ENCODE results near the gene TMEM116. TPM values are rescaled to one million over a fixed set of nuclear protein-coding genes. Genes with fewer than 3 reads are reported as not detected.
"Not testable (repeated sequence)": the region's sequence is repeated elsewhere in the genome, so short reads cannot be mapped to it uniquely, and the experiment has no call there.

TMEM116 gene
- total RNA-seq, 4 donors from 2014 or later = 17.6 to 35.9 (median 25.2) TPM

GRCh38 chr12:111976291-111976690, 36.7 kb downstream of the TMEM116 start:
- H3K36me3 ChIP-seq = peaks cover 0 to 7% (median 0%) of the 10 kb centered on the region in 4 donors
- no peak overlapping the region for H3K27ac ChIP-seq
- DNase-seq = no peak
- 86 to 90% methylated on average over 5 to 6 of the region's 6 CpGs for WGBS, 2 donors (ENCODE audit: low coverage in 1 of 2)
- H3K4me1 ChIP-seq = no peaks in the 10 kb centered on the region
- in situ Hi-C loops (cut with MboI; ENCODE audit: low pct_ligation_motif_present in 1 of 4, low pct_unique_long_range_greater_than_20kb in 1 of 4, low sequenced_read_pairs in 3 of 4) = no loop called here
- no peak overlapping the region for H3K4me3 ChIP-seq
- H3K27me3 ChIP-seq = no peaks in the 10 kb centered on the region
- no peak for TF ChIP-seq POLR2AphosphoS5 (IDR thresholded peaks at IDR 0.05)
- TF ChIP-seq CTCF (IDR thresholded peaks at IDR 0.05) = no peak
- TF ChIP-seq POLR2A (IDR thresholded peaks at IDR 0.05) = no peak
- no peak for TF ChIP-seq EP300 (IDR thresholded peaks at IDR 0.05; ENCODE audit: low read depth)
- H3K9me3 ChIP-seq = peaks cover 0 to 8% of the 10 kb centered on the region in 2 donors
- intact Hi-C loops (cut with DNase I; ENCODE audit: low total_unique reads) = no loop called here

- TF ChIP-seq POLR2A (IDR thresholded peaks at IDR 0.05) (no peak), CTCF (IDR thresholded peaks at IDR 0.05) (no peak), POLR2AphosphoS5 (IDR thresholded peaks at IDR 0.05) (no peak), EP300 (IDR thresholded peaks at IDR 0.05; ENCODE audit: low read depth) (no peak)
- Histone ChIP-seq H3K36me3 (peaks cover 0 to 17% (median 0%) of the 10 kb centered on the region in 4 donors), H3K27ac (no peak overlapping the region), H3K4me1 (no peaks in the 10 kb centered on the region), H3K4me3 (no peak overlapping the region), H3K9me3 (peaks cover 9 to 18% of the 10 kb centered on the region in 2 donors), H3K27me3 (no peaks in the 10 kb centered on the region)
- no peak for DNase-seq
- 90 to 91% methylated on average over 4 to 5 of the region's 5 CpGs for WGBS, 2 donors (ENCODE audit: low coverage in 1 of 2)
- in situ Hi-C loops (cut with MboI; ENCODE audit: low pct_ligation_motif_present in 1 of 4, low pct_unique_long_range_greater_than_20kb in 1 of 4, low sequenced_read_pairs in 3 of 4) = no loop called here
- intact Hi-C loops (cut with DNase I; ENCODE audit: low total_unique reads) = no loop called here
Observed at GRCh38 chr12:111975161-111975931, 37.6 kb downstream of the TMEM116 start.

- H3K4me1 ChIP-seq = no peaks in the 10 kb centered on the region
- intact Hi-C loops (cut with DNase I; ENCODE audit: low total_unique reads) (no loop called here), in situ Hi-C loops (cut with MboI; ENCODE audit: low pct_ligation_motif_present in 1 of 4, low pct_unique_long_range_greater_than_20kb in 1 of 4, low sequenced_read_pairs in 3 of 4) (no loop called here)
- no peak overlapping the region for H3K27ac ChIP-seq
- TF ChIP-seq POLR2AphosphoS5 (IDR thresholded peaks at IDR 0.05) = no peak
- TF ChIP-seq POLR2A (IDR thresholded peaks at IDR 0.05) = no peak
- no peak for TF ChIP-seq CTCF (IDR thresholded peaks at IDR 0.05)
- no peak for TF ChIP-seq EP300 (IDR thresholded peaks at IDR 0.05; ENCODE audit: low read depth)
- no peak for DNase-seq
- H3K4me3 ChIP-seq = no peak overlapping the region
- no peaks in the 10 kb centered on the region for H3K27me3 ChIP-seq
- H3K36me3 ChIP-seq = peaks cover 0 to 18% (median 0%) of the 10 kb centered on the region in 4 donors
- H3K9me3 ChIP-seq = peaks cover 11 to 18% of the 10 kb centered on the region in 2 donors
Observed at GRCh38 chr12:111971800-111972199, 41.2 kb downstream of the TMEM116 start.

GRCh38 chr12:111964935-111965334, 48.0 kb downstream of the TMEM116 start:
- H3K9me3 ChIP-seq = no peaks in the 10 kb centered on the region
- peaks cover 0 to 6% (median 0%) of the 10 kb centered on the region in 4 donors for H3K4me1 ChIP-seq
- intact Hi-C loops (cut with DNase I; ENCODE audit: low total_unique reads) = no loop called here
- H3K36me3 ChIP-seq = no peaks in the 10 kb centered on the region
- no peak overlapping the region for H3K27ac ChIP-seq
- no peak for DNase-seq
- in situ Hi-C loops (cut with MboI; ENCODE audit: low pct_ligation_motif_present in 1 of 4, low pct_unique_long_range_greater_than_20kb in 1 of 4, low sequenced_read_pairs in 3 of 4) = no loop called here
- no peak overlapping the region for H3K4me3 ChIP-seq
- TF ChIP-seq POLR2AphosphoS5 (IDR thresholded peaks at IDR 0.05) = no peak
- no peak for TF ChIP-seq POLR2A (IDR thresholded peaks at IDR 0.05)
- no peak for TF ChIP-seq CTCF (IDR thresholded peaks at IDR 0.05)
- no peak for TF ChIP-seq EP300 (IDR thresholded peaks at IDR 0.05; ENCODE audit: low read depth)
- 58 to 62% methylated on average over 1 of the region's 1 CpG for WGBS, 2 donors (ENCODE audit: low coverage in 1 of 2)
- no peaks in the 10 kb centered on the region for H3K27me3 ChIP-seq

- in situ Hi-C loops (cut with MboI; ENCODE audit: low pct_ligation_motif_present in 1 of 4, low pct_unique_long_range_greater_than_20kb in 1 of 4, low sequenced_read_pairs in 3 of 4); H3K27ac ChIP-seq; intact Hi-C loops (cut with DNase I; ENCODE audit: low total_unique reads); DNase-seq; H3K36me3 ChIP-seq; H3K4me1 ChIP-seq; H3K9me3 ChIP-seq; H3K27me3 ChIP-seq; H3K4me3 ChIP-seq: not testable (repeated sequence)
- 96 to 100% methylated on average over 2 of the region's 2 CpGs for WGBS, 2 donors (ENCODE audit: low coverage in 1 of 2)
Observed at GRCh38 chr12:111959518-111959917, 53.4 kb downstream of the TMEM116 start.

GRCh38 chr12:111957224-111957623, 55.7 kb downstream of the TMEM116 start:
- WGBS, 2 donors (ENCODE audit: low coverage in 1 of 2) = 99% methylated on average over 9 of the region's 31 CpGs; no CpG with 5 or more reads in 1 of the 2 donors
- in situ Hi-C loops (cut with MboI; ENCODE audit: low pct_ligation_motif_present in 1 of 4, low pct_unique_long_range_greater_than_20kb in 1 of 4, low sequenced_read_pairs in 3 of 4); intact Hi-C loops (cut with DNase I; ENCODE audit: low total_unique reads): not testable (repeated sequence)

More at GRCh38 chr12:111957224-111957623, 55.7 kb downstream of the TMEM116 start:
- not testable (repeated sequence) for DNase-seq, H3K9me3 ChIP-seq, H3K27ac ChIP-seq, H3K4me3 ChIP-seq, H3K27me3 ChIP-seq, H3K36me3 ChIP-seq
- H3K4me1 ChIP-seq = peaks cover 0 to 10% (median 0%) of the 10 kb centered on the region in 4 donors

Measured in transverse colon (tissue), 4 donors.